CD4-positive, alpha-beta T cell treated with Interleukin-6 for 4 hours (primary cell): ENCODE measurements around the gene USP38.
"Not testable (repeated sequence)": the region's sequence is repeated elsewhere in the genome, so short reads cannot be mapped to it uniquely, and the experiment has no call there.

Experiments
- DNase-seq: peaks from one replicate; pipeline ENCODE4 v3.0.0-alpha.2; 2020; ENCODE audit warnings: mixed read lengths

Gene USP38

DNA sequence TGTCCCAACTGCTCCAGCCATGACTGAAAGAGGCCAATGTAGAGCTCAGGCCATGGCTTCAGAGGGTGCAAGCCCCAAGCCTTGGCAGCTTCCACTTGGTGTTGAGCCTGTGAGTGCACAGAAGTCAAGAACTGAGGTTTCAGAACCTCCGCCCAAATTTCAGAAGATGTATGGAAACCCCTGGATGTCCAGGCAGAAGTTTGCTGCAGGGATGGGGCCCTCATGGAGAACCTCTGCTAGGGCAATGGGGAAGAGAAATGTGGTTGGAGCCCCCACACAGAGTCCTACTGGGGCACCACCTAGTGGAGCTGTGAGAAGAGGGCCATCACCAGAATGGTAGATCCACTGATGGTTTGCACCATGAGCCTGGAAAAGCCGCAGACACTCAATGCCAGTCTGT, 83.0 kb downstream of the USP38 start:
- DNase-seq: not testable (repeated sequence)

DNA sequence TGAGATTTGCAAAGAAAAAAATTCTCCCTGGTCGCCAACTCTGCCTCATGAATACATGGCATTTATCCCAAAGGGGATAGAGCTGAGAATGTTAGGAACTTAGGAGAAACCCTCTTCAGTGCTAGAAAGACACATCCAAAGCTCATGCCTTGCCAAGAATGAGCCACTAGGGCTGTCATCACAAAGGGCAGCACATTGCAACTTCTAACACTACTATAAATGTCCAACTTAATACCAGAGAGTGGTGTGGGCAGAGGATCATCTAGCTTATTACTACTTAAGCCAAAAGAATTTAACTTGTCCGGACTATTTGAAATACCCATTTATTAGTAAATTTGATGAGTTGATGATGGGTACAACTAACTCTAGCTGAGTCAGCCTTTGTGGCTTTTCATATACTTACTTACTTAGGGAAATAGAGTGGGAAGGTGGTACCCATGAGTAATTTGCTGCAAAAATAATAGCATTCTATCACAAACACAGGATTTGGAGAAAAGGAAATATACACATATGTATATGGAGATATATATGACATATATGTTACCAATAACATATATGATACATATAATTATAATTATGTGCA, 85.6 kb downstream of the USP38 start:
- no peak for DNase-seq
